Inflammatory macrophage treated with lipopolysaccharide for 1 hour (primary cell): ENCODE results near the gene DYRK1B.
"Not testable (repeated sequence)": the region's sequence is repeated elsewhere in the genome, so short reads cannot be mapped to it uniquely, and the experiment has no call there.

ENCODE experiments used
- DNase-seq, 2 donors: peaks; one replicate each; pipeline ENCODE4 v3.0.0-alpha.2; 2020 to 2022

Gene DYRK1B

GRCh38 chr19:39833464-39834286 lies at the start of gene DYRK1B:
DYRK1B (minus strand) TSS chr19:39834162; CDS start chr19:39831867, 2,295 bp downstream.
- peak; percentile 95 to 97 for DNase-seq

- DNase-seq = not testable (repeated sequence)
These were observed 48.7 kb upstream of the DYRK1B start for GRCh38 chr19:39882645-39883044.

- peak; percentile 36 to 75 for DNase-seq
These were observed 47.6 kb upstream of the DYRK1B start for GRCh38 chr19:39881495-39882110.

GRCh38 chr19:39880241-39880640 lies 46.3 kb upstream of the DYRK1B start:
- not testable (repeated sequence) for DNase-seq

- DNase-seq = not testable (repeated sequence)
These were observed 45.8 kb upstream of the DYRK1B start for GRCh38 chr19:39879796-39880195.

- DNase-seq = not testable (repeated sequence)
These were observed 44.9 kb upstream of the DYRK1B start for GRCh38 chr19:39878866-39879265.

GRCh38 chr19:39878398-39878797 lies 44.4 kb upstream of the DYRK1B start:
- DNase-seq = no peak

GRCh38 chr19:39877982-39878381 lies 44.0 kb upstream of the DYRK1B start:
- DNase-seq = not testable (repeated sequence)

GRCh38 chr19:39877488-39877887 lies 43.5 kb upstream of the DYRK1B start:
- DNase-seq = not testable (repeated sequence)

GRCh38 chr19:39876486-39876885 lies 42.5 kb upstream of the DYRK1B start:
- not testable (repeated sequence) for DNase-seq

- DNase-seq = not testable (repeated sequence)
These were observed 41.5 kb upstream of the DYRK1B start for GRCh38 chr19:39875401-39875864.

GRCh38 chr19:39874404-39874803 lies 40.4 kb upstream of the DYRK1B start:
- no peak for DNase-seq

GRCh38 chr19:39873385-39873784 lies 39.4 kb upstream of the DYRK1B start:
- DNase-seq = no peak

GRCh38 chr19:39871886-39872866 lies 38.2 kb upstream of the DYRK1B start:
- DNase-seq = no peak

GRCh38 chr19:39871362-39871761 lies 37.4 kb upstream of the DYRK1B start:
- DNase-seq = no peak

GRCh38 chr19:39870171-39870971 lies 36.4 kb upstream of the DYRK1B start:
- no peak for DNase-seq

- DNase-seq = no peak
These were observed 34.0 kb upstream of the DYRK1B start for GRCh38 chr19:39867952-39868351.

- no peak for DNase-seq
These were observed 33.2 kb upstream of the DYRK1B start for GRCh38 chr19:39867133-39867532.

- no peak for DNase-seq
These were observed 32.0 kb upstream of the DYRK1B start for GRCh38 chr19:39865953-39866352.

GRCh38 chr19:39865186-39865585 lies 31.2 kb upstream of the DYRK1B start:
- no peak for DNase-seq

- DNase-seq = no peak
These were observed 30.2 kb upstream of the DYRK1B start for GRCh38 chr19:39864118-39864517.

- DNase-seq = no peak
These were observed 24.6 kb upstream of the DYRK1B start for GRCh38 chr19:39858541-39858940.
